Measurements from ENCODE around the gene EAF2.
"Not testable (repeated sequence)": the region's sequence is repeated elsewhere in the genome, so short reads cannot be mapped to it uniquely, and the experiment has no call there.

EAF2 gene

GRCh38 chr3:121857778-121858177 lies 22.8 kb downstream of the EAF2 start:
- H3K27ac ChIP-seq; DNase-seq (ENCODE audit: low read depth, low spot score): not testable (repeated sequence)

- H3K27ac ChIP-seq: not testable (repeated sequence)
Measured at GRCh38 chr3:121863247-121863646, 28.2 kb downstream of the EAF2 start.

GRCh38 chr3:121863801-121864200 lies 28.8 kb downstream of the EAF2 start:
- H3K27ac ChIP-seq: no peak overlapping the region
- no peak for DNase-seq (ENCODE audit: low read depth, low spot score)

More at GRCh38 chr3:121863247-121863646, 28.2 kb downstream of the EAF2 start:
- DNase-seq (ENCODE audit: low read depth, low spot score): not testable (repeated sequence)

DNA sequence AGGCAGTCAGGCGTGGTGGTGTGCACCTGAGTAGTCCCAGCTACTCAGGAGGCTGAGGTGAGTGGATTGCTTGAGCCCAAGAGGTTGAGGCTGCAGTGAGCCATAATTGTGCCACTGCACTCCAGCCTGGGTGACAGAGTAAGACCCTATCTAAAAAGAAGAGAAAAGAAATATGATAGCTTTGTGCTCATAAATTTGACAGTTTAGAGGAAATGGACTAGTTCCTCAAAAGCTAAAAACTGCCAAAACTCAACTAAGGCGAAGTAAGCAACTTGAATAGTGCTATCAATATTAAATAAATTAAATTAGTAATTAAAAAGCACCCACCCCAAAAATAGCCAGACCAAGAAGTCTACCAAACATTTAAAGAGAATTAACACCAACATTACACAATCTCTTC lies 34.7 kb downstream of the EAF2 start:
- no peak for DNase-seq (ENCODE audit: low read depth, low spot score)
- H3K27ac ChIP-seq: no peak overlapping the region

- no peak for DNase-seq (ENCODE audit: low read depth, low spot score)
- H3K27ac ChIP-seq: no peak overlapping the region
Measured at GRCh38 chr3:121870717-121871116, 35.7 kb downstream of the EAF2 start.

DNA sequence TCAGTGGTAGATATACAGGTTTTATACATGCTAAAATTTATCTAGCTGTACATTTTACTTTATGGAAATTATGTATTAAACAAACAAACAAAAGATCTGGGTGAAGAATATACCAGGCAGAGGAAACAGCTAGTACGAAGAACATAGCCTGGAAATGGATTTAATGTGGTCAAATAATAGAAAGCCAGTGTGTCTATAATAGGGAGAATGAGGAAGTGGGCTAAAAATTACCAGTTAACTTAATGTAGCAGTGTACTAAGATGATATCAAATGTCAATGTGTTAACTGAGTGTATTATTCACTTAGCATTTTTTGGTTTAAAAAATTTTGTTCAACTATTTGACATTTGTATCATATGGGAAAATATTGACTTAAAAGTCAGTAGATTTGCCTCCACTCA lies 36.4 kb downstream of the EAF2 start:
- no peak for DNase-seq (ENCODE audit: low read depth, low spot score)
- no peak overlapping the region for H3K27ac ChIP-seq

- no peak overlapping the region for H3K27ac ChIP-seq
- no peak for DNase-seq (ENCODE audit: low read depth, low spot score)
Measured at GRCh38 chr3:121878411-121878810, 43.4 kb downstream of the EAF2 start.

DNA sequence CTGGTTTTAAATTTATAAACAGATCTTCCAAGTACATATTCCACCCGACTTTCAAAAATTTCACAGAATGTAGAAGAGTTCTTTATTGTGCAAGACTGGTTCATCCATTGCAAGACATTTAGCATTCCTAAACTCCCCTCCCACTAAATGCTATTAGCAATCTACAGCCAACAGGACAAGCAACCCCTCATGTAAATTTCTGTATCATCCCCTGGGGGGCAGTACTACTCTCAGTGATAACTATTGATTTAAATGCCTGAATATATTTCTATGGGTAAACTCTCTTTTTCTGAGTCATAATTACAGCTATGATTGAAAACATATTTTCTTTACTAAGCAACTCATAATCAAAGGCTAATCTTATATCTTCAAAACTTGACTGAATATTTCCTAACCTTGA lies 48.5 kb downstream of the EAF2 start:
- H3K27ac ChIP-seq: no peak overlapping the region
- no peak for DNase-seq (ENCODE audit: low read depth, low spot score)

GRCh38 chr3:121885386-121885785 lies 50.4 kb downstream of the EAF2 start:
- no peak for DNase-seq (ENCODE audit: low read depth, low spot score)
- H3K27ac ChIP-seq: no peak overlapping the region

DNA sequence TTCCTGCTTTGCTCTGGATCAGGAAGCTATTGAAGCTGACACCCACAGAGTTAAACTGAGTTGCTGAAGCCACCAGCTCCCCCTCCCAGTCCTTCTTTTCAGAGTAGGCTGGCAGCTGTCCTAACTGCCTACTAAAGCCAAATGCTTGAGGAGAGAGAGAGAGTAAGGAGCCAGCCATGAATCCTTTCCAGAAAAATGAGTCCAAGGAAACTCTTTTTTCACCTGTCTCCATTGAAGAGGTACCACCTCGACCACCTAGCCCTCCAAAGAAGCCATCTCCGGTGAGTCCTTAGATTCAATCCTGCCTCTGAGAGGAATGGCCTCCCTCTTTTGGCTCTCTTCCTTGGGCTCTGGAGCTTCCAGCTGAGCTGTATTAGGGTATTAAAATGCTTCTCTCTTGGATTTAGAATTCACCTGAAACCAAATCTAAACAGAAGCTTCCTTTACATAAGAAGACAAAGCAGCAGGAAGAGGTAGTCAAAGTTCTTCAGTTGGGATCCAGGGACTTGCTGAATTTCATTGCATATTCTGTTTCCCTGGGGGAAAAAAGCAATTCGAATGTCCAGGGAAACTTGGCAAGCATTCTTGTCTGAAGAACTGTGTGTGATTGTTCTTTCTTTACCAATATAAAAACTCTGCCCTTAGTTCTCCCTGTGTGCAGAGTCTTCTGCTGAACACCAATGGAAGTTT lies 59.4 kb downstream of the EAF2 start, which contains the start of gene SLC15A2:
SLC15A2 (plus strand) TSS at position 101 of the 690 bp plus-strand sequence; CDS start at position 177, 76 bp downstream.
- DNase-seq (ENCODE audit: low read depth, low spot score): no peak
- H3K27ac ChIP-seq: no peak within 1 kb of the TSS

DNA sequence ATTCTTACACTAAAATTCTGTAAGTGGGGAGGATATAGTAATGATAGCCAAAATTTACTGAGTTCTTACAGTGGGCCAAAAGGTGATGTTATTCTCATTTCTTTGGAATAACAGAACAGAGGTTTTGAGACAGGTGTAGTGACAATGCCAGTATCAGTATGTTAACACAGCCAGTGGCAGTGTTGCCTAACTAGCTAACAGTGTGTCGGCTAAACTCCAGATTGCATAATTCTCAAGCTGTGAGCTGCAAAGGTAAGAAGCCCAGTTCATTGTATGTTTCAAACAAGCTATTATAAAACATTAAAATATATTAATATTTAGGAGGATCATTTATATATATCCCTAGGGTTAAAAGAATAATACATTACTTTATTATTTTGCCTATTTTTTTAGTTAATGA lies 60.1 kb downstream of the EAF2 start:
- no peak for DNase-seq (ENCODE audit: low read depth, low spot score)
- no peak overlapping the region for H3K27ac ChIP-seq

DNA sequence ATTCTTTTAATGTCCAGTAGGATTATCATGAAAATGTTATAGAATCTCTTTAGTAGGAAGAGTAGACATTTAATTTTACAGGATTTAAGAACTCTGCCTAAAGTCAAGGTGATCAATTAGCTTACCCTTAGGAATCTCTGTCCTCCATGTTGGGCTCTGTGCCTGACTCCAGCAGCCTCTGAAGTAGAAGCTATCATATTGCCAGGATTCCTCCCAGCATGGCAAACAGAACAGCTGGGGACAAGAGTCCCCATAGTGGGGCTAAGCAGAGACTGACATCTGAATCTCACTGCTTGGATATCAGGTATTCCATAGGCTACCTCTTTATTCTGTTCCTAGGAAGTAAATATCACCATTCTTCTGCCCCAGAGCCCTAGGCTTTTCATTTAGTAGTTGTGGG lies 60.7 kb downstream of the EAF2 start:
- no peak overlapping the region for H3K27ac ChIP-seq
- DNase-seq (ENCODE audit: low read depth, low spot score): no peak

DNA sequence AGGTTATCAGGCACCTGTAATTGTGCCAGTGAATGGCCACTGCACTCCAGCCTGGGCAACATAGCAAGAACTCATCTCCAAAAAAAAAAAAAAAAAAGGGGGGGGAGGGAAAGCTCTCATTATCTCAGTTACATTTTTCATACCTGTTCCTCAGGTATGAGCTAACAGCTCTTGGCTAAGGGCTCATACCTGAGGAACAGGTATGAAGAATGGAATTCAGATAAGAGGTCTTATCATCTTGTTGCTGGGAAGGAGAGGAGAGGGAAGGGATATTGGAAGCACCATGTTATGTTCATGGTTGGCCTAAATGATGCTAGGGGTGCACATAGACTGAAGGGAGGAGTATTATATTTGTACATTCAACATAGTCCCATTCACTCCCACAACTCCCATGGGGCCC lies 61.8 kb downstream of the EAF2 start:
- H3K27ac ChIP-seq: no peak overlapping the region
- DNase-seq (ENCODE audit: low read depth, low spot score): no peak

GRCh38 chr3:121897296-121897695 lies 62.3 kb downstream of the EAF2 start:
- DNase-seq (ENCODE audit: low read depth, low spot score): no peak
- no peak overlapping the region for H3K27ac ChIP-seq

DNA sequence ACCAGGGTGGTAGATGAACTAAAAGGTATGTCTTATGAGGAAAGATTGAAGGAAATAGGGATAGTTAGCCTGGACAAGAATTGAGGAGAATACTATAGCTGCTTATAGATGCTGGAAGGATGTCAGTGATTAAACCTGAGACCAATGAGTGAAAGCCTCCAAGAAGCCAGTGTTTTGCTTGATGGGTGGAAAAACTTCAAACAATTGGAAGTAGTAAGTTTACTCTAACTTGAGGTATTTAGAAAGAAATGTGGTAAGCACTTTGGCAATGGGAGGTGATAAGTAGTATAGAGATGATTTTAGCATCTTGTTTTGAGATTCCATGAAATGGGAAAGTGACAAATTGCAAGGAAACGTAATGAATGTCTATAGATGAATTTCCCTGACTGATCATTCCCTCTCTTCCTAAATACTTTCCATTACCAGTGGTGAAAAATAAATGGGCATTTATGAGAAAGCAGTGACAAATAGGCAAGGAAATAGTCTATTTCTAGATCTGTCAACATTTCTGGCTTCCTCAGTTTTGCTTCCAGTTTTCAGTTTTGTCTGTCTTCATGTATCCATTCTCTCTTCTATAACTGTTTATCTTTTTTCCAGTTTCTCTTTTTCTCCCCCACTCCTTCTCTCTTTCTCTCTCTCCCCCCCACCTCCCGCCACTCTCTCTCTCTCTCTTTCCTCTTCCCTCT lies 78.4 kb downstream of the EAF2 start:
- no peak for DNase-seq (ENCODE audit: low read depth, low spot score)
- H3K27ac ChIP-seq: no peak overlapping the region

GRCh38 chr3:121914081-121914998 lies 79.3 kb downstream of the EAF2 start:
- DNase-seq (ENCODE audit: low read depth, low spot score): no peak
- no peak overlapping the region for H3K27ac ChIP-seq

DNA sequence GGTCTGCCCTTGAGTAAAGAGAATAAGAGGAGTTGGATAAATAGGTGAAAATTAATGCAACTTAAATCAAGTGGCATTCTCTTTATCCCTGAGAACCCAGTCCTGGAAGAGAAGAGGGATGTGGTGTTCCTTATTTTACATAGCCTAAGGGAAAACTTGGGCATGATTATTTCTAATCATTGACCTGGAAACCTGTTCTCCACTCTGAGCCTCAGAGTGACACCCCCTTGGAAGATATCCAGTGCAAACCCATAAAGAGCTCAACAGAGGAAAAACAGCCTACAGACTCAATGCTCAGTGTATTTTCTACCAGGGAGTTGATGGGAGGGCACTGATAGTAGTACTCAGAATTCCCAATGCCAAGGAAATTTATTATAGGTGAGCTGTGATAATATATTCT lies 81.2 kb downstream of the EAF2 start:
- H3K27ac ChIP-seq: no peak overlapping the region

GRCh38 chr3:121918779-121919483 lies 83.9 kb downstream of the EAF2 start:
- DNase-seq (ENCODE audit: low read depth, low spot score): peak; percentile 91
- H3K27ac ChIP-seq: peak overlapping the region; percentile 80

More for the DNA sequence above, 81.2 kb downstream of the EAF2 start:
- no peak for DNase-seq (ENCODE audit: low read depth, low spot score)

DNA sequence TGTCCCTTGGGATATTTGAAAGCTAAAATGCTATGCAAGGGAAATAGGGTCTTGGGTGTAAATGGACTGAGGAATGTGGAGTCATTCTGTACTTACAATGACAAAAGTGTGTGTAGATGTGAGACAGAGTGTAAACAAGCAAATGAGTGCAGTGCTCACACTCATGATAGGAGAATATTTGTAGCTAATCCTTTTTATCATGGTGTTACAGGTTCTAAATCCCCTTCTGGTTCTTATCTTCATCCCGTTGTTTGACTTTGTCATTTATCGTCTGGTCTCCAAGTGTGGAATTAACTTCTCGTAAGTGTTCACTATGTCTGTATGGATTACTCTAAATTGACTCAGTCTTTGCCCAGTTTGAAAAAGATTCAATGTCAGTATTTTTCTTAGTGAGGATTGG lies 89.7 kb downstream of the EAF2 start:
- H3K27ac ChIP-seq: no peak overlapping the region

GRCh38 chr3:121926380-121926779 lies 91.4 kb downstream of the EAF2 start:
- no peak for DNase-seq (ENCODE audit: low read depth, low spot score)
- H3K27ac ChIP-seq: no peak overlapping the region

More for the DNA sequence above, 89.7 kb downstream of the EAF2 start:
- DNase-seq (ENCODE audit: low read depth, low spot score): no peak

Data from epithelial cell of prostate (primary cell).